Measurements from ENCODE around the gene CACTIN.

The CACTIN gene

DNA sequence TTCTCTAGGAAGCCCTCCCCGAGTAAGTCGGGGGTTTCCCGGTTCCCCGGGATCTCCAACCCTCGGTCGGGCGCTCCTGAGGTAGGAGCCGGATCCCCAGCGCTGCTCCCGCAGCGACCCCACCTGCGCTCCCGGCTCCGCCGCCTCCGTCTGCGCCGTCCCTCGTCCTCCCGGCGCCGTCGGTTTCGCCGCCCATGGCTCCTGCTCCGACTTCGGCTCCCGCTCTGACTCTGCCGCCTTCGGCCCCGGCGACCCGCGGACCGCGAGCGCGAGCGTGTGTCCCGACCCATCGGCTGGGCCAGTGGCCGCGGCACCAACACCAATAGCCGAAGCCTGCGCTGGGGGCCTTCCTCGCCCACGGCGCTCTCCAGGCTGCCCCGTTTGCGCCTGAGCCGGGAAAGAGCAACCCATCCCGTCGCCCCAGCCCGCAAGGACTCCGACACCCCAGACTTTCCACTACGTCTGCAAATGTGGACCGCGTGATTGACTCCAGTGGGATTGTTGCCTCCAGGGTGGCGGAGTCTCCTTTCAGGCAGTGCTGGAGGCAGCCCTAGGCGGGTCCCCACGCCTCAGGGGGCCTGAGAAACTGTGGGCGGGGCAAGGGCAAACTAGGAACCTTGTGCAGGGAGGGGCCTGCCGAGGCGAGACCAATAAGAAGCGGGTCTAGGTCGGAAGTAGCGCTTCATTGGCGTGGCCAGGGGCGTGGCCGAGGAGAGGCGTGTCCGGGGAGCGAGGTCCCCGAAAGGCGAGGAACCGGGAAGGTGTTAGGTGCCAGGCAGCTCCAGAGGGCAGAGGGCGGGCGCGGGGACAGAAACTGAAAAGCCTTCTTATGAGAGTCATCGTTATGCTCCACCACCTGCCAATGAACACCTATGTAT lies at the start of gene CACTIN:
Gene CACTIN, minus strand, starts transcription at position 318 of the 878 bp plus-strand sequence. Its CDS starts 28 bp downstream, at position 290.
- Mint-ChIP-seq H3K36me3 (peaks cover 3% of the 10 kb centered on the region), H3K27me3 (no peaks in the 10 kb centered on the region), H3K27ac (peak within 1 kb of the TSS; percentile 99), H3K9me3 (no peaks in the 10 kb centered on the region), H3K4me3 (peak within 1 kb of the TSS; percentile 100), H3K4me1 (peaks cover 27% of the 10 kb centered on the region)

DNA sequence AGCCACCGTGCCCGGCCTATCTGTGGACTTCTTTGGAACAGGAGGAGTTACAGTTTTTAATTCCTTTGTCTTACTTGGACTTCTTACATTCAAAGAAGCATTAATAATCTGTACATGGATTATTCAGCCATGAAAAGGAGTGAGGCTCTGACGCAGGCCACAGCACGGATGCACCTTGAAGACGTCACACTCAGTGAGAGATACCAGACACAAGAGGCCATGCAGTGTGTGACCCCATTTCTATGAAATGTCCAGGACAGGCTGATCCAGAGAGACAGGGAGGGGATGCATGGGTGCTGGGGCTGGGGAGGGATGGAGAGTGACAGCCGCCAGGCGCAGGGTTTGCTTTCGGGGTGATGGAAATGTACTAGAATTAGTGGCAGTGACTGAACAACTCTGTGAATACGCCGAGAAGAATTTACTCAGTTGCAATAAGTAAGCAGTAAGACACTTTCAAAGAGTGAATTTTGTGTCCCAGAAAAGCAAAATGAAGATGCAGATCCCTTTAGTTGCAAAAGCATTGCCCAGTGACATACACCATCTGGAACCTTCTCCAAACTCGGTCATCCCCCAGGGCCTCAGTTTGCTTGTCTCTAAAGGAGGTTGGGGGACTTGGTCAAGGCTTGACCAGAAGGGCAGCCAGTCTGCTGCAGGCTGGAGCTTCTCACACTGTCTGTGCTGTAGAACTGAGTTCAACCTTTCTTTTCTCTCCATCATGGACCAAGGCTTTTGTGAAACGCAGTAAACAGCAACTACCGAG lies 48.4 kb upstream of the CACTIN start:
- Mint-ChIP-seq H3K36me3 (peaks cover 3% of the 10 kb centered on the region), H3K9me3 (no peaks in the 10 kb centered on the region), H3K4me3 (no peak overlapping the region), H3K27me3 (no peaks in the 10 kb centered on the region), H3K27ac (no peak overlapping the region), H3K4me1 (peaks cover 30% of the 10 kb centered on the region)

GRCh38 chr19:3673506-3674439 lies 47.2 kb upstream of the CACTIN start:
- Mint-ChIP-seq H3K36me3 (peaks cover 3% of the 10 kb centered on the region), H3K27me3 (no peaks in the 10 kb centered on the region), H3K4me1 (peaks cover 30% of the 10 kb centered on the region), H3K27ac (no peak overlapping the region), H3K9me3 (no peaks in the 10 kb centered on the region), H3K4me3 (no peak overlapping the region)

- no peaks in the 10 kb centered on the region for H3K9me3 Mint-ChIP-seq
- H3K36me3 Mint-ChIP-seq, result peaks cover 3% of the 10 kb centered on the region
- no peak overlapping the region for H3K4me3 Mint-ChIP-seq
- H3K27ac Mint-ChIP-seq, result no peak overlapping the region
- peaks cover 30% of the 10 kb centered on the region for H3K4me1 Mint-ChIP-seq
- no peaks in the 10 kb centered on the region for H3K27me3 Mint-ChIP-seq
Observed at GRCh38 chr19:3672993-3673392, 46.4 kb upstream of the CACTIN start.

DNA sequence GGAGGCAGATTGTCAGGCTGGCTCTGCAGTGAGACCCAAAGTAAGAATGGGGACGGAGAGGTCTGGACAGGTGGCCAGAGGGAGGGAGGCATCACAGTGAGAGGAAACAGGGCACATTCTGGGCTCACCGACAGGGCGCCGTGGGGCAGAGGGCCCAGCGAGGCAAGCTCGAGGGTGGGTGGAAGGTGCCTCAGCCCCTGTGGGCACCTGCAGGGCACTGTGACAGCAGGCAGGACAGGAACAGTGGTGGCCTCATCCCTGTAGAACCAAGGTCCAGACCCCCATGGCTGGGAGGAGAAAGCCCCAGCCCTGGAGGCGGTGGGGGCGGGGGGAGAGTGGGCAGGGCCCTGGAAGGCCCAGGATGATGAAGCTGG lies 46.0 kb upstream of the CACTIN start:
- Mint-ChIP-seq H3K4me3 (no peak overlapping the region), H3K36me3 (peaks cover 3% of the 10 kb centered on the region), H3K4me1 (peaks cover 29% of the 10 kb centered on the region), H3K27me3 (no peaks in the 10 kb centered on the region), H3K27ac (no peak overlapping the region), H3K9me3 (no peaks in the 10 kb centered on the region)

GRCh38 chr19:3671680-3672574 lies 45.3 kb upstream of the CACTIN start:
- Mint-ChIP-seq H3K4me3 (no peak overlapping the region), H3K27ac (peak overlapping the region; percentile 8), H3K36me3 (peaks cover 3% of the 10 kb centered on the region), H3K9me3 (no peaks in the 10 kb centered on the region), H3K4me1 (peaks cover 28% of the 10 kb centered on the region), H3K27me3 (no peaks in the 10 kb centered on the region)

DNA sequence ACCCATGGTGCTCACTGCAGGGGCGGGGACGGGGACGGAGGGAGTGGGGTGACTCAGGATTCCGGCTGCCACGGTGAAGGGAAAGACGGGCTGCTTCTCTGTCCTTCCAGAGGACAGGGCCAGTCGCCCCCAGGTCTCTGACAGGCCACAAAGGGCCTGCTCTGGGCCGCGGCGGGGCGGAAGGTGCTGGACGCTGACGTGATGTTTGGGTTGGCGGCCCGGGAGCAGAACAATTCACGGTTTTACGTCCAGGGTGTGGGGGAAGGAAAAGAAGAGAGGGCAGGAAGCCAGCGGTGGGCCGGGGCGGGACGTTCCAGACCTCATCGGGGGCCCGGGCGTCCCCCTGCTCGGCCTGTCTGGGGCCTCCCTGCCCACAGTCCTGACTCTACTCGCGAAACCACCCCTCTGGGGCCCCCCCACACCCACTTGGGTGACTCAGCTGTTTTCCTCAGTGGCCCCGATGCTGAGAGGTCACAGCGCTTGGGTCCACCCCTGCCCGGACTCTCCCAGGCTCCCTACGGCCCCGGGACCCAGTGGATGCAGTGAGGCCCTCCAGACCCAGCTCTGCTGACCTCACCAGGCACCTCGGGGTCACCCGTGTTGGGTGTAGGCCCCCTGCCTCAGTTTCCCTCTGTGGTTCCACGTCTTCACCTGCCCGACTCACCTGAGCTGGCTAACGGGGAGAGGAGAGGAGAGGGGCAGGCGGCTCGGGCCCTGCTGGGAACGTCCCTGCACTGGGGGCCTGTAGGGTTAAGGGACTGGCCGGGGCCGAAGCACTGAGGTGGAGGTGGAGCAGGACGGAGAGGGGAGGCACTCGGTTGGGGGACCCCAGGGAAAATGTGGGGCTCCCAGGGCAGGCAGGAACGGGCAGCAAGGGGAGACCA lies 44.4 kb upstream of the CACTIN start:
- peaks cover 29% of the 10 kb centered on the region for H3K4me1 Mint-ChIP-seq
- no peak overlapping the region for H3K4me3 Mint-ChIP-seq
- H3K27me3 Mint-ChIP-seq, result no peaks in the 10 kb centered on the region
- H3K36me3 Mint-ChIP-seq, result peaks cover 3% of the 10 kb centered on the region
- peak overlapping the region; percentile 51 for H3K27ac Mint-ChIP-seq
- H3K9me3 Mint-ChIP-seq, result no peaks in the 10 kb centered on the region

DNA sequence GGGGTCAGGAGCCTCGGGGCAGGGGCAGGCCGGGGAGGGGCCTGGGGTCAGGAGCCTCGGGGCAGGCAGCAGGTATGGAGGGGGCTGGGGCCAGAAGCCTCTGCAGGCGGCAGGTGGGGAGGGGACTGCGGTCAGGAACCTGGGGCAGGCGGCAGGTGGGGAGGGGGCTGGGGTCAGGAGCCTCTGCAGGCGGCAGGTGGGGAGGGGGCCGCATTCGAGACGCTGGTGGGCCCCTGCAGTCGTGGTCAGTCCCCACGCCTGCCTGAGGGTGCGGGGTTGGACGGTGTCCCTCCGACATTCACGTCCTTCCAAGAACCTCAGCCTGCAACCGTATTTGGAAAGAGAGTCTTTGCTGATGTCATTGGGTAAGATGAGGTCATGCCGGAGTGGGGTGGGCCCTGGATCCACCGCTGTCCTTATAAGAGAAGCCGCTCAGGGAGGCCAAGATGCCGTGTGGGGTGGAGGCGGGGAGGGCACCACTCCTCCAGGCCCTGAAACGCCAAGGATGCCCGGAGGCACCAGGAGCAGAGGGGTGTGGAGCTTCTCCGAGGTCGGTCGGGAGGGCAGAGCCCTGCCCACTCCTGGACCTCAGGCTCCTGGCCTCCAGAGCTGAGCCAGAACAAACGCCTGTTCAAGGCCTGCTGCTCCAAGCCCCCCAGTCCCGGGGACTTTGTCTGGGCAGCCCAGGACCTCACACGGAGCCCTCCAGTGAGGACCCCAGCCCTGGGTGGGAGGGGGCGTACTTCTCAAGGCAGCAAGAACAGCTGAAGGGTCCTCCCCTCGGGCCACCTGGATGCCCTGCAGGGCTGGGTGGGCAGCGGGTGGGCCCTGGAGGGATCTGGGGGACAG lies 43.6 kb upstream of the CACTIN start:
- Mint-ChIP-seq H3K4me1 (peaks cover 30% of the 10 kb centered on the region), H3K9me3 (no peaks in the 10 kb centered on the region), H3K27ac (no peak overlapping the region), H3K4me3 (no peak overlapping the region), H3K27me3 (no peaks in the 10 kb centered on the region), H3K36me3 (peaks cover 3% of the 10 kb centered on the region)

DNA sequence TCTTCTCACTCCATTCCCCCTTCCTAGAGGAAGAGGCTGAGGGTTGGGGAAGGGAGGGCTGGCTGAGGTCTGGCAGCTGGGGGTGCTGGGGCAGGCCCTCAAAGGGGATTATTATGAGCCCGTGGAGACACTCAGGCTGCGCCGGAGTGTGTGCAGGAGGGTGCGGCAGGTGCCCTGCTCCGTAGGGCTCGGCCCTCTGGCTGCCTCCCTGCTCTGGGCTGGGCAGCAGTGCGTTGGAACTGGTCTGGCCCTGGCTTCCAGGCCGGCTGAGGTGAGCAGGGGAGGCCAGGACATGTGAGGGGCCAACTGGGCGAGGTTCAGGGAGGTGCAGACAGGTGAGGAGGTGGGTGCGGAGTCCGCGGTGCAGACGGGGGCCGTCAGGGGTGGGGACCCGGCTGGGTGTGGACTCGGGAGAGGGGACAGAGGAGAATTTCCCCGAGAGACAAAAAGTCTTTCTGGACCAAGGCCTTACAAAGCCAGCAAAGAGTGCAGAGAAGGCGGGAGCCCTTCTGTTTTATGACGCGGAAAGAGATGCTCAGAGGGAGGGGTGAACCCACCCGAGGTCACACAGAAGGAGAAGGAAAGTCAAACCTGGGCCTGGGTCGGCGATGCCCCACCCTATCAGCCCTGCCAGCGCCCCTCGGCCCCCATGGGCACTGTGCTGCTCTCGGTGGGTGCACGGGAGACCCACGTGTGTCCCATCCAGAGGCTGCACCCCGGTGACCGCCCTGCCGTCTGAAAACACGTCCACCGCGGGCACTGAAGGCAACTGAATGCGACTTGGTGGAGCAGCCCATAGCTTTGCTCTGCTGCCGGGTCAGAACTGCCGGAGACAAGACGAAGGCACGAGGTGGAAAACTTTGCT lies 42.7 kb upstream of the CACTIN start:
- Mint-ChIP-seq H3K27me3 (no peaks in the 10 kb centered on the region), H3K36me3 (no peaks in the 10 kb centered on the region), H3K4me1 (peaks cover 26% of the 10 kb centered on the region), H3K27ac (peak overlapping the region; percentile 51), H3K4me3 (no peak overlapping the region), H3K9me3 (no peaks in the 10 kb centered on the region)

GRCh38 chr19:3668331-3669081 lies 41.9 kb upstream of the CACTIN start:
- Mint-ChIP-seq H3K4me3 (no peak overlapping the region), H3K4me1 (peaks cover 26% of the 10 kb centered on the region), H3K36me3 (no peaks in the 10 kb centered on the region)

DNA sequence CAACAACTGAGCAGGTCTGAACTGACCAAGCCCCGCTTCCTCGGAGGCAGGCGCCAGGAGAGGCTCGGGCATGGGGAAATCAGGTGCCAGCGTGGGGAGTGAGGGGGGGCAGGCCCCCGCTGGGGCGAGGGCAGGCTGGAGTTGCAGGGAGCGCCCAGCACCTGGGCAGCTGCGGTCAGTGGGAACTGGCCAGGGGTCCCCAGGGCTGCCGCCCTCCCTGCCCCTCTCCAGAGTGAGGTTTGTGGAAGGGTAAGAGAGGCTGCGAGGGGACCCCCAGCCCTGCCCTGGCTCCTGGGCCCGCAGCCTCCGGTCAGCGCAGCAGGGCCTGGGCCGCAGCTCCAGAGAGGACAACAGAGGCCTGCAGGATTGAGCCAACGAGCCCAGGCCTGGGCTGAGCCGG lies 41.2 kb upstream of the CACTIN start:
- no peaks in the 10 kb centered on the region for H3K36me3 Mint-ChIP-seq

More at GRCh38 chr19:3668331-3669081, 41.9 kb upstream of the CACTIN start:
- Mint-ChIP-seq H3K9me3 (no peaks in the 10 kb centered on the region), H3K27me3 (no peaks in the 10 kb centered on the region), H3K27ac (no peak overlapping the region)

More for the DNA sequence above, 41.2 kb upstream of the CACTIN start:
- Mint-ChIP-seq H3K4me1 (peaks cover 26% of the 10 kb centered on the region), H3K9me3 (no peaks in the 10 kb centered on the region), H3K27ac (no peak overlapping the region), H3K27me3 (no peaks in the 10 kb centered on the region), H3K4me3 (no peak overlapping the region)

Measured in activated naive CD4-positive, alpha-beta T cell treated with anti-CD3 and anti-CD28 coated beads, Interleukin-2, amount 50 U/mL, for 24 hours (primary cell).